Upper lobe of right lung (tissue), 1 donor: ENCODE data around the gene VASH1. TPM values are rescaled to one million over a fixed set of nuclear protein-coding genes. Genes with fewer than 3 reads are reported as not detected.
"Not testable (repeated sequence)": the region's sequence is repeated elsewhere in the genome, so short reads cannot be mapped to it uniquely, and the experiment has no call there.

Experiments used
- ATAC-seq: fragments of 200-7000 bp; cut with Tn5 transposase; one replicate; pipeline ENCODE4 v1.9.1; 2020; ENCODE audit warnings: mild to moderate bottlenecking, moderate library complexity
- DNase-seq: peaks from one replicate; pipeline ENCODE4 v3.0.0-alpha.2; 2020
- H3K27ac ChIP-seq: fragments of 200-600 bp; one replicate; pipeline ENCODE4 v1.8.0; 2022
- H3K27me3 ChIP-seq: fragments of 200-600 bp; one replicate; pipeline ENCODE4 v1.8.0; 2022; ENCODE audit warnings: mild to moderate bottlenecking
- H3K36me3 ChIP-seq: fragments of 200-600 bp; one replicate; pipeline ENCODE4 v1.8.0; 2022
- H3K4me1 ChIP-seq: fragments of 200-600 bp; one replicate; pipeline ENCODE4 v1.8.0; 2022
- H3K4me3 ChIP-seq: fragments of 200-600 bp; one replicate; pipeline ENCODE4 v1.8.0; 2022; ENCODE audit warnings: mild to moderate bottlenecking
- H3K9me3 ChIP-seq: fragments of 200-600 bp; one replicate; pipeline ENCODE4 v1.8.0; 2022
- CTCF ChIP-seq: fragments of 200-600 bp; IDR thresholded peaks from one replicate; pipeline ENCODE4 v1.8.0; 2022; ENCODE audit warnings: antibody characterized with exemption
- intact Hi-C: fragments of 100-400 bp; cut with DNase I; formaldehyde crosslinking; loops from one replicate; pipeline ENCODE4 v1.11.0; 2022
- total RNA-seq: library from RNA; stranded (reverse); fragmentation: NEBNext Ultra II Directional; extraction: Animal tissue kit (Norgen Biotek cat#: 25700); gene quantifications from one replicate; pipeline ENCODE4 v1.2.1, GENCODE V29; 2021
- donor health status: DM: no; HTN: yes; CAD: no; lungs with severe emphysema.

The VASH1 gene
- total RNA-seq, 1 donor from 2014 or later: 37.1 TPM

- Histone ChIP-seq H3K4me1 (peaks cover 22% of the 10 kb centered on the region), H3K27ac (peak overlapping the region; percentile 36), H3K9me3 (no peaks in the 10 kb centered on the region), H3K4me3 (no peak overlapping the region), H3K27me3 (no peaks in the 10 kb centered on the region), H3K36me3 (no peaks in the 10 kb centered on the region)
- DNase-seq (no peak), ATAC-seq (no peak)
- TF ChIP-seq CTCF: no peak
- intact Hi-C loops: loop anchor here (10.0 kb wide), 1 partner anchor 69 kb away; no protein-coding TSS in a partner anchor
These were observed 45.0 kb upstream of the VASH1 start for GRCh38 chr14:76716285-76716684.

GRCh38 chr14:76717508-76718290, 43.6 kb upstream of the VASH1 start:
- Histone ChIP-seq H3K4me3 (no peak overlapping the region), H3K27me3 (no peaks in the 10 kb centered on the region), H3K9me3 (no peaks in the 10 kb centered on the region), H3K36me3 (no peaks in the 10 kb centered on the region), H3K4me1 (peaks cover 24% of the 10 kb centered on the region), H3K27ac (no peak overlapping the region)
- no peak for TF ChIP-seq CTCF
- no peak for ATAC-seq
- no peak for DNase-seq
- intact Hi-C loops: loop anchor here (10.0 kb wide), 1 partner anchor 67 kb away; no protein-coding TSS in a partner anchor

- ATAC-seq (no peak), DNase-seq (no peak)
- Histone ChIP-seq H3K4me1 (peaks cover 25% of the 10 kb centered on the region), H3K27ac (no peak overlapping the region), H3K27me3 (no peaks in the 10 kb centered on the region), H3K9me3 (no peaks in the 10 kb centered on the region), H3K4me3 (no peak overlapping the region), H3K36me3 (no peaks in the 10 kb centered on the region)
- intact Hi-C loops: loop anchor here (10.0 kb wide), 1 partner anchor 66 kb away; no protein-coding TSS in a partner anchor
- TF ChIP-seq CTCF: no peak
These were observed 42.8 kb upstream of the VASH1 start for GRCh38 chr14:76718306-76719040.

- H3K36me3 ChIP-seq: no peaks in the 10 kb centered on the region
- H3K4me3 ChIP-seq: no peak overlapping the region
- no peaks in the 10 kb centered on the region for H3K27me3 ChIP-seq
- no peaks in the 10 kb centered on the region for H3K9me3 ChIP-seq
- no peak for TF ChIP-seq CTCF
- peak overlapping the region; percentile 37 for H3K27ac ChIP-seq
- no peak for DNase-seq
- peak; percentile 49 for ATAC-seq
- peaks cover 19% of the 10 kb centered on the region for H3K4me1 ChIP-seq
- intact Hi-C loops: loop anchor here (10.0 kb wide), 1 partner anchor 65 kb away; no protein-coding TSS in a partner anchor
These were observed 41.6 kb upstream of the VASH1 start for GRCh38 chr14:76719666-76720065.

- Histone ChIP-seq H3K4me3 (no peak overlapping the region), H3K4me1 (peaks cover 19% of the 10 kb centered on the region), H3K27ac (peak overlapping the region; percentile 37), H3K36me3 (no peaks in the 10 kb centered on the region), H3K27me3 (no peaks in the 10 kb centered on the region), H3K9me3 (no peaks in the 10 kb centered on the region)
- no peak for TF ChIP-seq CTCF
- DNase-seq: peak; percentile 70
- ATAC-seq: peak; percentile 77
- intact Hi-C loops: no loop called here
These were observed 40.9 kb upstream of the VASH1 start for GRCh38 chr14:76720382-76720813.

GRCh38 chr14:76721506-76721905, 39.8 kb upstream of the VASH1 start:
- H3K27ac ChIP-seq, H3K36me3 ChIP-seq, H3K4me3 ChIP-seq, intact Hi-C loops, H3K9me3 ChIP-seq, H3K27me3 ChIP-seq, ATAC-seq, DNase-seq: not testable (repeated sequence)
- peaks cover 19% of the 10 kb centered on the region for H3K4me1 ChIP-seq
